PFSK-1 (cell line): ENCODE measurements around the gene CACNA1A.

ENCODE experiments used
- FOXP2 ChIP-seq: optimal IDR thresholded peaks from 2 replicates; pipeline ENCODE3; 2011; ENCODE audit warnings: borderline replicate concordance, control low read depth, inconsistent platforms; ENCODE audit not compliant: insufficient read depth; ENCODE audit errors: extremely low read length, extremely low read depth
- POLR2AphosphoS5 ChIP-seq: IDR thresholded peaks from 2 replicates; pipeline ENCODE4 v1.6.1; 2012; ENCODE audit warnings: low read depth, mild to moderate bottlenecking, control low read depth, low read length, moderate library complexity
- SIN3A ChIP-seq: IDR thresholded peaks from 2 replicates; pipeline ENCODE4 v1.6.1; 2012; ENCODE audit warnings: mild to moderate bottlenecking, low read length, moderate library complexity, borderline replicate concordance; ENCODE audit not compliant: insufficient read depth
- TAF1 ChIP-seq: IDR thresholded peaks from 2 replicates; pipeline ENCODE4 v1.6.1; 2012; ENCODE audit warnings: low read length, control low read depth, borderline replicate concordance; ENCODE audit not compliant: insufficient read depth
- TF ChIP-seq, protein P1 (sequence below), 2 experiments: IDR thresholded peaks; 2 replicates each; pipeline versions ENCODE4 v1.6.1 to v1.8.0; 2011 to 2012; ENCODE audit warnings: low read depth in 2 of 2, low read length in 2 of 2, control low read depth in 1 of 2, inconsistent platforms in 1 of 2, mild to moderate bottlenecking in 1 of 2, moderate library complexity in 1 of 2; ENCODE audit not compliant: insufficient read depth in 1 of 2

Gene CACNA1A

DNA sequence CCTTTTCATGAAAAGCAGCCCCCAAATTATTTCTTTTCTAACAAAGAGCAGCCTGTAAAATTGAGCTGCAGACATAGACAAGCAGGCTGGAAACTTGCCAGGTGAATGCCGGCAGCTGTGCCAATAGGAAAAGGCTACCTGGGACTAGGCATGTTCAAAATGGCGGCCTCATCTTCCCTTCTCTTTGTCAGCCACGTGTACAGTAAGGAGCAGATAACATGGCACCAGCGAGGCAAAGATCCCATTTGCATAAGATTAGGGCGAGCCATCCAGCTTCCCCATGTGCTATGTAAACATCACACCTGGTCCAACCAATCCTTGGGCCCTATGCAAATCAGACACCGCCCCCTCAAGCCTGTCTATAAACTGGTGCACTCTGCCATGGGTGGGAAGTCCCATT lies 31.2 kb upstream of the CACNA1A start:
- TF ChIP-seq, protein P1, sequence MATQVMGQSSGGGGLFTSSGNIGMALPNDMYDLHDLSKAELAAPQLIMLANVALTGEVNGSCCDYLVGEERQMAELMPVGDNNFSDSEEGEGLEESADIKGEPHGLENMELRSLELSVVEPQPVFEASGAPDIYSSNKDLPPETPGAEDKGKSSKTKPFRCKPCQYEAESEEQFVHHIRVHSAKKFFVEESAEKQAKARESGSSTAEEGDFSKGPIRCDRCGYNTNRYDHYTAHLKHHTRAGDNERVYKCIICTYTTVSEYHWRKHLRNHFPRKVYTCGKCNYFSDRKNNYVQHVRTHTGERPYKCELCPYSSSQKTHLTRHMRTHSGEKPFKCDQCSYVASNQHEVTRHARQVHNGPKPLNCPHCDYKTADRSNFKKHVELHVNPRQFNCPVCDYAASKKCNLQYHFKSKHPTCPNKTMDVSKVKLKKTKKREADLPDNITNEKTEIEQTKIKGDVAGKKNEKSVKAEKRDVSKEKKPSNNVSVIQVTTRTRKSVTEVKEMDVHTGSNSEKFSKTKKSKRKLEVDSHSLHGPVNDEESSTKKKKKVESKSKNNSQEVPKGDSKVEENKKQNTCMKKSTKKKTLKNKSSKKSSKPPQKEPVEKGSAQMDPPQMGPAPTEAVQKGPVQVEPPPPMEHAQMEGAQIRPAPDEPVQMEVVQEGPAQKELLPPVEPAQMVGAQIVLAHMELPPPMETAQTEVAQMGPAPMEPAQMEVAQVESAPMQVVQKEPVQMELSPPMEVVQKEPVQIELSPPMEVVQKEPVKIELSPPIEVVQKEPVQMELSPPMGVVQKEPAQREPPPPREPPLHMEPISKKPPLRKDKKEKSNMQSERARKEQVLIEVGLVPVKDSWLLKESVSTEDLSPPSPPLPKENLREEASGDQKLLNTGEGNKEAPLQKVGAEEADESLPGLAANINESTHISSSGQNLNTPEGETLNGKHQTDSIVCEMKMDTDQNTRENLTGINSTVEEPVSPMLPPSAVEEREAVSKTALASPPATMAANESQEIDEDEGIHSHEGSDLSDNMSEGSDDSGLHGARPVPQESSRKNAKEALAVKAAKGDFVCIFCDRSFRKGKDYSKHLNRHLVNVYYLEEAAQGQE (IDR thresholded peaks at IDR 0.05; ENCODE audit: insufficient read depth in 1 of 2, low read depth in 2 of 2, low read length in 2 of 2): no peak
- TF ChIP-seq SIN3A (no peak), POLR2AphosphoS5 (no peak), TAF1 (no peak), FOXP2 (no peak)

DNA sequence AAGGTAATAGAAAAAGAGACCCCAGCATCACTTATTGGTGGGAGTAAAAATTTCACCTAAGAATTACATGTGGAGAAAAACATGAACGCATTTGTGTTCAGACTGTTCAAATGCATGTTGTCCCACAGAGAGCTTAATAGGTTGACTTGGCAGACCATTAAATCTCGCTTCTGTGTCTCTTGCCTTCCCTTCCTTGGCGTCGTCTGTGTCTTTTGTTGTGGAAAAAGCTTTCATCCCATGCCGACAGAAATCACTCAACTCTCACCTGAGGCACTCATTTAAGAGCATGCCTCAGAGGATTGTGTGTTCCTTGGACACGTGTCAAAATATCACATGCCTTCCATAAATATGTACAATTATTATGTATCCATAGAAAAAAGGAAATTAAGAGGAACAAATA lies 24.4 kb upstream of the CACNA1A start:
- TF ChIP-seq SIN3A (no peak), TAF1 (no peak), POLR2AphosphoS5 (no peak), FOXP2 (no peak)
- TF ChIP-seq, protein P1 (IDR thresholded peaks at IDR 0.05; ENCODE audit: insufficient read depth in 1 of 2, low read depth in 2 of 2, low read length in 2 of 2): no peak

DNA sequence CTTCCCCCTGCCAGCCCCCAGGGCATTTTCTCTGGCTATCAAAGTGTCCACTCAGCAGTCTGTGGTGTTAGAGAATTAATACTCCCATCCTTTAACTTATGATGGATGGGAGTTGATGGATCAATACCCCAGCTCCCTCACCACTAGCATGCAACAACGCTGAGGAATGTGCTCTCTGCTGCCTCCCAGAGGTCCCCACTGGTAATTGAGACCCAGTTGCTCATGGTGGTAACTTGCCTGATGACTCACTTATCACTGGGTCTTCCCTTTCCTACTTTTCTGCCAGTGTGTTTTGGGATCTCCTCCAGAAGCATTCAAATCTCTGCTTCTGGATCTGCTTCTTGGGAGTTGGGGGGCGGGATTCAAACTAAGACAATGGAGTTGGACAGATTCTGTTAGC lies 20.3 kb upstream of the CACNA1A start:
- TF ChIP-seq SIN3A (no peak), TAF1 (no peak), FOXP2 (no peak), POLR2AphosphoS5 (no peak)
- TF ChIP-seq, protein P1 (IDR thresholded peaks at IDR 0.05; ENCODE audit: insufficient read depth in 1 of 2, low read depth in 2 of 2, low read length in 2 of 2): no peak

DNA sequence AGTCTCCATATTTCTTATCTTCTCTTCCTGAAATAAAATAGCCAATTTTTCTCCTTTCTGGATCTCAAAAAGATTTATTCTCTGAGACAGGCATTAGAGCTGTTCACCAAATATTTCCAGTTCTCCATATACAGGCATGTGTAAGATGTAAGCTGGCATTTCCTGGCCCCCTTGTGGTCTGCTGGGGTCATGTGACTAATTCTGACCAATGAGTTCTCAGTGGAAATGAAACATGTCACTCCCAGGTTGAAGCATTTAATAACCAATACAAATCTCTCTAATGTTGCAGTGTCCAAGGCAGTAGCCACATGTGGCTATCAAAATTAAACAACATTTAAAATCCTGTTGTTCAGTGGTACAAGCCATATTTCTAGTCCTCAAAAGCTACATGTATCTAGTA lies 14.8 kb upstream of the CACNA1A start:
- TF ChIP-seq TAF1: no peak
- TF ChIP-seq SIN3A: no peak

DNA sequence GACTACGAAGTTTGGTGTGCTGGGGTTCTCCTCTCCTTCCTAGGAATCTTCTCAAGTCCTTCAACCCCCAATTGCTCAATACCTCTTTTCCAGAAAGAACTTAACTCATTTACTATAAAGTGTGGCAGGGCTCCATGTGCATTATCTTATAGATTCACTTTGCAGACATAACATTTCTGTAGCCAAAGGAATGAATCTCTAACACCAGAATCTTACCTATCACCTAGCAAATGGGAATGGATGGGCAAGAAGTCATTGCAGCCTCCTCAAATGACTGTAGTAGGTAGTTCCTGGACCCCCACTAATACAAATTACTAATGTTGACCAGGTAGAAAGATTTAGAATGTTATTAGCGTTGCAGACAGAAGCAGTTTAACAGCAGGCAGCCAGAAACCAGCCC lies 5.7 kb upstream of the CACNA1A start:
- TF ChIP-seq POLR2AphosphoS5: no peak
- no peak for TF ChIP-seq TAF1
- TF ChIP-seq, protein P1 (IDR thresholded peaks at IDR 0.05; ENCODE audit: insufficient read depth in 1 of 2, low read depth in 2 of 2, low read length in 2 of 2): no peak
